Measurements from ENCODE around the gene GAPVD1.
A peak's percentile ranks its signal among the peaks of the same experiment; 100 is the strongest.

Gene GAPVD1

GRCh38 chr9:125360601-125361000 lies 99.0 kb downstream of the GAPVD1 start:
- FAIRE-seq (no peak), DNase-seq (ENCODE audit: insufficient read length, low spot score) (no peak)
- TF ChIP-seq TAF1 (IDR thresholded peaks at IDR 0.05; ENCODE audit: low read depth, low read length) (no peak), PAX5 (IDR thresholded peaks at IDR 0.05; ENCODE audit: insufficient read depth, low read length, severe bottlenecking) (no peak), POLR2A (IDR thresholded peaks at IDR 0.05; ENCODE audit: low read depth, low read length) (no peak), POU2F2 (IDR thresholded peaks at IDR 0.05; ENCODE audit: low read depth, low read length) (no peak), POLR2AphosphoS5 (IDR thresholded peaks at IDR 0.05; ENCODE audit: low read depth, low read length) (no peak), SPI1 (IDR thresholded peaks at IDR 0.05; ENCODE audit: low read depth, low read length) (no peak)

GRCh38 chr9:125361837-125362531 lies 100.4 kb downstream of the GAPVD1 start:
- DNase-seq (ENCODE audit: insufficient read length, low spot score) (no peak), FAIRE-seq (no peak)
- TF ChIP-seq POU2F2 (IDR thresholded peaks at IDR 0.05; ENCODE audit: low read depth, low read length) (no peak), POLR2AphosphoS5 (IDR thresholded peaks at IDR 0.05; ENCODE audit: low read depth, low read length) (no peak), TAF1 (IDR thresholded peaks at IDR 0.05; ENCODE audit: low read depth, low read length) (no peak), POLR2A (IDR thresholded peaks at IDR 0.05; ENCODE audit: low read depth, low read length) (no peak), SPI1 (IDR thresholded peaks at IDR 0.05; ENCODE audit: low read depth, low read length) (no peak), PAX5 (IDR thresholded peaks at IDR 0.05; ENCODE audit: insufficient read depth, low read length, severe bottlenecking) (no peak)

- no peak for FAIRE-seq
- DNase-seq (ENCODE audit: insufficient read length, low spot score) = no peak
- no peak for TF ChIP-seq TAF1 (IDR thresholded peaks at IDR 0.05; ENCODE audit: low read depth, low read length)
- no peak for TF ChIP-seq SPI1 (IDR thresholded peaks at IDR 0.05; ENCODE audit: low read depth, low read length)
- no peak for TF ChIP-seq POLR2AphosphoS5 (IDR thresholded peaks at IDR 0.05; ENCODE audit: low read depth, low read length)
- no peak for TF ChIP-seq POU2F2 (IDR thresholded peaks at IDR 0.05; ENCODE audit: low read depth, low read length)
- TF ChIP-seq POLR2A (IDR thresholded peaks at IDR 0.05; ENCODE audit: low read depth, low read length) = no peak
- TF ChIP-seq PAX5 (IDR thresholded peaks at IDR 0.05; ENCODE audit: insufficient read depth, low read length, severe bottlenecking) = no peak
These were observed 105.0 kb downstream of the GAPVD1 start for GRCh38 chr9:125366676-125367075.

GRCh38 chr9:125370786-125371185 lies 109.2 kb downstream of the GAPVD1 start:
- no peak for FAIRE-seq
- TF ChIP-seq POU2F2 (IDR thresholded peaks at IDR 0.05; ENCODE audit: low read depth, low read length) (no peak), PAX5 (IDR thresholded peaks at IDR 0.05; ENCODE audit: insufficient read depth, low read length, severe bottlenecking) (no peak), SPI1 (IDR thresholded peaks at IDR 0.05; ENCODE audit: low read depth, low read length) (no peak), POLR2AphosphoS5 (IDR thresholded peaks at IDR 0.05; ENCODE audit: low read depth, low read length) (no peak), POLR2A (IDR thresholded peaks at IDR 0.05; ENCODE audit: low read depth, low read length) (no peak), TAF1 (IDR thresholded peaks at IDR 0.05; ENCODE audit: low read depth, low read length) (no peak)
- no peak for DNase-seq (ENCODE audit: insufficient read length, low spot score)

- TF ChIP-seq TAF1 (IDR thresholded peaks at IDR 0.05; ENCODE audit: low read depth, low read length) = no peak
- no peak for TF ChIP-seq PAX5 (IDR thresholded peaks at IDR 0.05; ENCODE audit: insufficient read depth, low read length, severe bottlenecking)
- FAIRE-seq (peak; percentile 23), DNase-seq (ENCODE audit: insufficient read length, low spot score) (no peak)
These were observed 111.0 kb downstream of the GAPVD1 start for GRCh38 chr9:125372441-125373226.

- FAIRE-seq (peak; percentile 93), DNase-seq (ENCODE audit: insufficient read length, low spot score) (peak; percentile 88)
- no peak for TF ChIP-seq PAX5 (IDR thresholded peaks at IDR 0.05; ENCODE audit: insufficient read depth, low read length, severe bottlenecking)
- TF ChIP-seq POLR2A (IDR thresholded peaks at IDR 0.05; ENCODE audit: low read depth, low read length) = no peak
- TF ChIP-seq POLR2AphosphoS5 (IDR thresholded peaks at IDR 0.05; ENCODE audit: low read depth, low read length) = no peak
- TF ChIP-seq POU2F2 (IDR thresholded peaks at IDR 0.05; ENCODE audit: low read depth, low read length) = no peak
- no peak for TF ChIP-seq TAF1 (IDR thresholded peaks at IDR 0.05; ENCODE audit: low read depth, low read length)
- TF ChIP-seq SPI1 (IDR thresholded peaks at IDR 0.05; ENCODE audit: low read depth, low read length) = no peak
These were observed 113.0 kb downstream of the GAPVD1 start for GRCh38 chr9:125374443-125375309.

GRCh38 chr9:125375820-125376219 lies 114.2 kb downstream of the GAPVD1 start:
- no peak for FAIRE-seq
- no peak for DNase-seq (ENCODE audit: insufficient read length, low spot score)
- no peak for TF ChIP-seq POU2F2 (IDR thresholded peaks at IDR 0.05; ENCODE audit: low read depth, low read length)
- TF ChIP-seq PAX5 (IDR thresholded peaks at IDR 0.05; ENCODE audit: insufficient read depth, low read length, severe bottlenecking) = no peak
- no peak for TF ChIP-seq POLR2AphosphoS5 (IDR thresholded peaks at IDR 0.05; ENCODE audit: low read depth, low read length)
- no peak for TF ChIP-seq TAF1 (IDR thresholded peaks at IDR 0.05; ENCODE audit: low read depth, low read length)
- TF ChIP-seq POLR2A (IDR thresholded peaks at IDR 0.05; ENCODE audit: low read depth, low read length) = no peak

GRCh38 chr9:125376261-125377226 lies 114.9 kb downstream of the GAPVD1 start:
- TF ChIP-seq POU2F2 (IDR thresholded peaks at IDR 0.05; ENCODE audit: low read depth, low read length) = no peak
- TF ChIP-seq SPI1 (IDR thresholded peaks at IDR 0.05; ENCODE audit: low read depth, low read length) = no peak
- no peak for TF ChIP-seq PAX5 (IDR thresholded peaks at IDR 0.05; ENCODE audit: insufficient read depth, low read length, severe bottlenecking)
- TF ChIP-seq POLR2AphosphoS5 (IDR thresholded peaks at IDR 0.05; ENCODE audit: low read depth, low read length) = no peak
- TF ChIP-seq TAF1 (IDR thresholded peaks at IDR 0.05; ENCODE audit: low read depth, low read length) = no peak
- TF ChIP-seq POLR2A (IDR thresholded peaks at IDR 0.05; ENCODE audit: low read depth, low read length) = no peak
- no peak for DNase-seq (ENCODE audit: insufficient read length, low spot score)
- no peak for FAIRE-seq

Measured in GM12891 (cell line).